Measurements from ENCODE around the gene SERPINH1.

SERPINH1 gene

DNA sequence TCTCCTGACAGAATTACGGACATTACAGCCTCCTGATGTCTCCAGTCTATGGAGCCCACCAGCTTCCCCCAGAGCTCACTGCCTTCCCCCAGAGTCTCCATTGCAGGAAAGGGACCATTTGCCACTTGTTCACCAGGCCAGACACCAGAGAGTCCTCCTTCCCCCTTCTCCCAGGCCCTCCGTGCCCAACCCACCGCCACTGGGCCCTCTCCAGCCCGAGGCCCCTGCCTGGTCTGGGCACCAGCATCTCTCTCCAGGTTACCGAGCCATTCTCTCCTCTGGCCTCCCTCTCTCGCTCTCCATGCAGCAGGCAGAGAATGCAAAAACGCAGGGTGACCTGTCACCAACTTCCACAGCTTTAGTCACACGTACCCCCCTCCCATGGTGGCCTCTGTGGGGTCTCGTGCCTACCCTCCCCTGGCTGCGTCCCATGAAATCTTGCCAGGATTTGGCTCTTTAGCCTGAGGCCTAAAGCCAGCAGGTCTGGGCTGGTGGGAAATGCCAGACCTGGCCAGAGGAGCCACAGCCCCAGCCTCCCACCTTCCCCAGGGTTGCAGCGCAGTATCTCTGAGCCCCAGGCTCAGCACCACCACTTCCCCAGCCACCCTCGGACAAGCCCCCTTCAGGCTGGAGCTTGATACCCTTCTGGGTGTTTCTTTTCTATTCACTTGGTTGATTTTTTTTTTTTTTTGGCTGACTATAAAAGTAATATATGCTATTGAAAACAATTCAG, 6.8 kb upstream of the SERPINH1 start:
- DNase-seq (ENCODE audit: low spot score) = no peak

- no peak for DNase-seq (ENCODE audit: low spot score)
These were observed 5.8 kb upstream of the SERPINH1 start for GRCh38 chr11:75556275-75556674.

GRCh38 chr11:75557666-75558494, 4.2 kb upstream of the SERPINH1 start:
- DNase-seq (ENCODE audit: low spot score) = peak; percentile 89

- DNase-seq (ENCODE audit: low spot score) = peak; percentile 82
These were observed 2.9 kb upstream of the SERPINH1 start for GRCh38 chr11:75558939-75559843.

GRCh38 chr11:75560644-75561043, 1.4 kb upstream of the SERPINH1 start:
- no peak for DNase-seq (ENCODE audit: low spot score)

DNA sequence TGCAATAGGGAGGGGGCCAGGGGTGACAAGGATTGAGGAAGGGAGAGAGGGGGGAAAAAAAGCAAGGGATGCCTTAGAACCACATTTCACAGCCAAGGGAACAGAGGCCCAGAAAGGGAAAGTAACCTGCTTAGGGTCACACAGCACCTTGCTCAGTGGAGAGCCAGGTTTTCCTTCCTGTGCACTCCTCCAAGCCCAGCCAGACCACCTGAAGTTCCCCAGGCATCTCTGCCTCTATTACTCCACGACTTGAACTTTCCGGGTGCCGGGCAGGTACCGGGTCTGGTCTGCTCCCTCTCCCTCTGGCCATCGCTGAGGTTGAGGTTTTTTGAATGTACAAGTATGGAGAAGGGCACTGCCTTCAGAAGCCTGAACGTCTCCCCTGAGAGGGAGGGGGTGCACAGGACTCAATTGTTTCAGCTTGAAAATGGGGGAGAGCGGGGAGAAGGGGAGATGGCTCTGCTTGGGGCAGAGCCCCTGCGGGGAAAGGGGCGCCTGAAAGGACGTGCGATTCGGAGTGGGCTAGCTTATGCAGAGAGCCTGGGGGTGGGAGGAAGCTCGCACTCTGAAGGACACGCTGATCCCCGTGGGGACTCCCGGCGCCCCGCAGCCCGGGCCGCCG, 516 bp upstream of the SERPINH1 start:
- no peak for DNase-seq (ENCODE audit: low spot score)

GRCh38 chr11:75562836-75563484, 907 bp downstream of the SERPINH1 start:
- DNase-seq (ENCODE audit: low spot score) = peak; percentile 68

- no peak for DNase-seq (ENCODE audit: low spot score)
These were observed 1.5 kb downstream of the SERPINH1 start for GRCh38 chr11:75563501-75563977.

GRCh38 chr11:75563978-75564552, 2.0 kb downstream of the SERPINH1 start:
- peak; percentile 88 for DNase-seq (ENCODE audit: low spot score)

- peak; percentile 84 for DNase-seq (ENCODE audit: low spot score)
These were observed 3.3 kb downstream of the SERPINH1 start for GRCh38 chr11:75565221-75565814.

DNA sequence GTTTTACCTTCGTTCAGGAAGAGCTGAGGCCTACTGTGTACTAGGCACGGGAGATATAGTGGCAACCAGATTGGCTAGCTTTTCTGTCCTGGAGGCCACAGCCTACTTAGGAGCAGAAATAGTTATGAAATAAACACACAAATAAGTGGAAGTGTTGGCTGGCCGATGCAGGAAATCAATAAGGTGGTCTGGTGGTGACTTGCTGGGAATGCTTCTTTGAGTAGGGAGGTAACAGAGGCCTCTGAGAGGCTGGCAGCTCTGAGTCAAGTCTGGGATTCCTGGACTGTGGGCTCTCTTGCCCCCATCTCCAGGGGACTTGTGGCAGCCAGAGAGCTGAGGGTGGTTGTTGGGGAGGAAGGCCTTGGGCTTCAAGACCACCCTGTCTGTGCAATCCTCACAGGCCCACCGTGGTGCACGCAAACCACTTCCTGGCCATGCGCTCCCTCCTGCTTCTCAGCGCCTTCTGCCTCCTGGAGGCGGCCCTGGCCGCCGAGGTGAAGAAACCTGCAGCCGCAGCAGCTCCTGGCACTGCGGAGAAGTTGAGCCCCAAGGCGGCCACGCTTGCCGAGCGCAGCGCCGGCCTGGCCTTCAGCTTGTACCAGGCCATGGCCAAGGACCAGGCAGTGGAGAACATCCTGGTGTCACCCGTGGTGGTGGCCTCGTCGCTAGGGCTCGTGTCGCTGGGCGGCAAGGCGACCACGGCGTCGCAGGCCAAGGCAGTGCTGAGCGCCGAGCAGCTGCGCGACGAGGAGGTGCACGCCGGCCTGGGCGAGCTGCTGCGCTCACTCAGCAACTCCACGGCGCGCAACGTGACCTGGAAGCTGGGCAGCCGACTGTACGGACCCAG, 4.1 kb downstream of the SERPINH1 start:
- no peak for DNase-seq (ENCODE audit: low spot score)

DNA sequence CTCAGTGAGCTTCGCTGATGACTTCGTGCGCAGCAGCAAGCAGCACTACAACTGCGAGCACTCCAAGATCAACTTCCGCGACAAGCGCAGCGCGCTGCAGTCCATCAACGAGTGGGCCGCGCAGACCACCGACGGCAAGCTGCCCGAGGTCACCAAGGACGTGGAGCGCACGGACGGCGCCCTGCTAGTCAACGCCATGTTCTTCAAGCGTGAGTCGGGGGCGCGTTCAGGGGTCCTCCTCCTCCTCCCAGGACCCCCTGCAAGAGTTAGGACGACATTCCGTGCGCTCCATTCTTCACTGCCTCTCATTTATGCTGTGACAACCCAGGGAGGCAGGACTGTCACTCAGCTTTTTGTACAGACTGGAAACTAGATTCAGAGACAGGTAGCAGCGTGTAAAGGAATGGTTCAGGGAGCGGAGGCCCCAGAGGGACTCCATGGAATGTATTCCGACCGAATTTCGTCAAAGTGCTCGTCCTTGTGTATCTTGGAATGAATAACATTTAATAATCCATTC, 4.8 kb downstream of the SERPINH1 start:
- DNase-seq (ENCODE audit: low spot score) = no peak

DNA sequence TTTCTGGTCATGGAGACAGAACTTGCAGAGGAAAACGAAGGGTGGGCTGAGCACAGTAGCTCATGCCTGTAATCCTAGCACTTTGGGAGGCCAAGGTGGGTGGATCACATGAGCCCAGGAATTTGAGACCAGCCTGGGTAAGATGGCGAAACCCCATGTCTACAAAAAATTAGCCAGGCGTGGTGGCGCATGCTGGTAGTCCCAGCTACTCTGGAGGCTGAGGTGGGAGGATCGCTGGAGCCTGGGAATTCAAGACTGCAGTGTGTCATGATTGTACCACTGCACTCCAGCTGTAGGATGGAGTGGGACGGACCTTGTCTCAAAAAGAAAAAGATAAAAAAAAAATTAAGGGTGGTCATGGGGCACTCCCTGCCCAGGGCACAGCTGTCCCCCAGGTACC, 5.9 kb downstream of the SERPINH1 start:
- no peak for DNase-seq (ENCODE audit: low spot score)

DNA sequence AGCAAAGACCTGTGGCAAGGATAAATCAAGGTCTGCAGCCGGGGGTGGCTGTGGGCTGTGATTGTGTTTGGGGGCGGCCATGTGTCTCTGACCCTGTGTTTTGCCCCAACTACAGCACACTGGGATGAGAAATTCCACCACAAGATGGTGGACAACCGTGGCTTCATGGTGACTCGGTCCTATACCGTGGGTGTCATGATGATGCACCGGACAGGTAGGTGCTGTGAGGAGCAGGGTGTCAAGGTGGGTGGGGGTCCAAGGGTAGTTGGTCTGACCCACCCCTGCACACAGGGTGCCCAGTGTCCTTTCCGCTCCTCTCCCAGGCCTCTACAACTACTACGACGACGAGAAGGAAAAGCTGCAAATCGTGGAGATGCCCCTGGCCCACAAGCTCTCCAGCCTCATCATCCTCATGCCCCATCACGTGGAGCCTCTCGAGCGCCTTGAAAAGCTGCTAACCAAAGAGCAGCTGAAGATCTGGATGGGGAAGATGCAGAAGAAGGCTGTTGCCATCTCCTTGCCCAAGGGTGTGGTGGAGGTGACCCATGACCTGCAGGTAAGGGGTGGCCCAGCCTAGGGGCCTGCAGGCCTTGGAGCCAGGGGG, 6.7 kb downstream of the SERPINH1 start:
- no peak for DNase-seq (ENCODE audit: low spot score)

DNA sequence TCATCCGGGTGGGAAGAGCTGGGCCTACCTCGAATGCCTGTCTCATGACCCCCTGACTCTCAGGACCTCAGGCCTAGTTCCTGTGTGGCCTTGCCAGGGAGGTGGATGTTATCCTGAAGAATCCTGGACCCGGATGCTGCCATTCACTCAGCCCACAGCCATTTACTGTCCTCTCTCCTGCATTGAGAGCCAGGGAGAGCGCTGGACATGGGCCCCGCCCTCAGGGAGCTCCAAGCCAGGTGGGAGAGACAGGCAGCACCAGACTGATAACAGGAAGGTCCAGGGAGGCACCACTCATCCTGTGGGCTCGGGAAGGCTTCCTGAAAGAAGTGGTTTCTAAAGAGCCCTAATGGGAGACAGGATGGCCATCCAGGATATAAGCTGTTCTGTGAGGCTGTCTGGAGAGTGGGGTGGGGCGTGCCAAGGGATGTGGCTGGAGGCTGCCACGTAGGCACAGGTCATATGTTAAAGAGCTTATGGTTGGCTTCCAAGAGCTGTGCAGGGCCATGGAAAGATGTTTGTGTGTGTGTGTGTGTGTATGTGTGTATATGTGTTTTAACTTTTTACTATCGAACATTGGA, 8.6 kb downstream of the SERPINH1 start:
- no peak for DNase-seq (ENCODE audit: low spot score)

DNA sequence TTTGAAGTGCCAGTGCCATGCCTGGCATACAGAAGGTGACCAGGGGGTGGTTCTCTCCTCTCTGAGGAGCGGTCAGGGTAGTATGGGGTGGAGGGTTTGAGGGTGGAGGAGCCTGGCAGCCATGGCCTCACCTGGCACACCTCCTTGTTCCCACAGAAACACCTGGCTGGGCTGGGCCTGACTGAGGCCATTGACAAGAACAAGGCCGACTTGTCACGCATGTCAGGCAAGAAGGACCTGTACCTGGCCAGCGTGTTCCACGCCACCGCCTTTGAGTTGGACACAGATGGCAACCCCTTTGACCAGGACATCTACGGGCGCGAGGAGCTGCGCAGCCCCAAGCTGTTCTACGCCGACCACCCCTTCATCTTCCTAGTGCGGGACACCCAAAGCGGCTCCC, 9.6 kb downstream of the SERPINH1 start:
- no peak for DNase-seq (ENCODE audit: low spot score)

- DNase-seq (ENCODE audit: low spot score) = no peak
These were observed 10.7 kb downstream of the SERPINH1 start for GRCh38 chr11:75572744-75573143.
